HT1080 (cell line): ENCODE measurements around the gene VCX2. TPM values are rescaled to one million over a fixed set of nuclear protein-coding genes. Genes with fewer than 3 reads are reported as not detected.
"Not testable (repeated sequence)": the region's sequence is repeated elsewhere in the genome, so short reads cannot be mapped to it uniquely, and the experiment has no call there.

Experiments
- DNase-seq: peaks from one replicate; pipeline ENCODE4 v3.0.0-alpha.2; 2015; ENCODE audit warnings: low read depth
- polyA plus RNA-seq, 2 experiments: library from polyadenylated mRNA; depleted of rRNA; stranded (reverse); fragments of >200 nt; gene quantifications; 2 replicates each; pipeline ENCODE4 v1.2.3, GENCODE V29; 2015
- total RNA-seq: library from RNA; depleted of rRNA; stranded (reverse); fragments of >200 nt; shearing (Covaris generic); gene quantifications from 2 replicates; pipeline ENCODE4 v1.2.3, GENCODE V29; 2014; rRNA removed

Gene VCX2
- 0.13 TPM in 1 of 2 replicates, not detected in the other for total RNA-seq
- polyA plus RNA-seq (2015; cell fraction: cytosol; rRNA removed), result not detected in 2 replicates
- polyA plus RNA-seq (2015; cell fraction: nucleus; rRNA removed), result not detected in 2 replicates

GRCh38 chrX:8171169-8171568, at the start of gene VCX2:
VCX2 (minus strand) TSS chrX:8171267; CDS start chrX:8170643, 624 bp downstream.
- DNase-seq, result not testable (repeated sequence)

- DNase-seq, result no peak
Observed at GRCh38 chrX:8204943-8205342, 33.9 kb upstream of the VCX2 start.

DNA sequence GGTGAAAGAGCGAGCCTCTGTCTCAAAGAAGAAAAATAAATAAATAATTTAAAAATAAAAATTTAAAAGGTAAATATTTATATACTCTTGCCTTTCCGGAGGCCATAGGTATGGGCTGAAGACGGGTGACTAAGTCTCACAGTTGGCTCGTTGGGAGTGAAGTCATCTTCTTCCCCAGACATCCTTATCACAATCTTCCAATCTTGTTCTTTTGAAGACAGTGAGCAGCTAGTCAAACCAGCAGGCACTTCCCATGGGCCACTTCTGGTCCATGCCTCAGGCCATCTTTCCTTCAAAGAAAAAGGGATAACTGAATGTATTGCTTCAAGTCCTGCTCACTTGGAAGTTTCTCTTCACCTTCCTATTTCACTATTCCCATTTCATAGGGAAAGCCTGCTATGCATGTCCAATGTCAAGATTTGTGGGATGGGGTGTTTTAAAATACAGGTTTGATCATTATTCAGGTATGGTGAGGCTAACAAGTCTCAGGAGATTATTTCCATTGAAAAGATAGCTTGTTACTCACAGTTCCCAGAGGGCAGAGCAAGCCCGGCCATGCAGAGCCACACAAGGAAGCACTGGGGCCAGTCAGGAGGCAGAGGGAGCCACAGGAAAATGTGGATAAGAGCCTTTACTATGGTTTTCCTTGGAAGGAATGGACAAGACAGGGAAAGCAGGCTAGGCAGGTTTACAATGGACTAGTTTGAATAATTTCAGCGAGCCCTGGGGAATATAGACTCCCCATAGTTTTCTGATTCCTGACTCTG, 33.3 kb upstream of the VCX2 start:
- DNase-seq, result no peak

GRCh38 chrX:8201896-8202331, 30.8 kb upstream of the VCX2 start:
- DNase-seq, result no peak

DNA sequence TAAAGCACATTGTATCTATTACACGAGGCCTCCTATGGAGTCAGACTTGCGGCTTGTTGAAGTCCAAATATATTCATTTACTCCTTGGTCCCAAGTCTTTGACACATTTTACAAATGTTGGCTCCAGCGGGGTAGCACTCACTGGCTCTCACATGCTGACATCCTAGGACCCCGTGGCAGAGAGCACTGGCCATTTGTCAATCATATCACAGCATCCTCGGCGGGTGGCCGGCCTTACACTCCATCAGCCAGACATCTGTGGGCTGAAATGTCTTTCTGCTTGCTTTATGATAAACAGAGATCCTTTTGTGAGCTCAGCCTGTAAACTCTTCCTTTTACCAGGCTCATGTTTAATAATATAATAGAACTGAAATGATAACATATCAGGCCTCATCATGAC, 25.7 kb upstream of the VCX2 start:
- no peak for DNase-seq

GRCh38 chrX:8194216-8194615, 23.1 kb upstream of the VCX2 start:
- DNase-seq, result no peak

DNA sequence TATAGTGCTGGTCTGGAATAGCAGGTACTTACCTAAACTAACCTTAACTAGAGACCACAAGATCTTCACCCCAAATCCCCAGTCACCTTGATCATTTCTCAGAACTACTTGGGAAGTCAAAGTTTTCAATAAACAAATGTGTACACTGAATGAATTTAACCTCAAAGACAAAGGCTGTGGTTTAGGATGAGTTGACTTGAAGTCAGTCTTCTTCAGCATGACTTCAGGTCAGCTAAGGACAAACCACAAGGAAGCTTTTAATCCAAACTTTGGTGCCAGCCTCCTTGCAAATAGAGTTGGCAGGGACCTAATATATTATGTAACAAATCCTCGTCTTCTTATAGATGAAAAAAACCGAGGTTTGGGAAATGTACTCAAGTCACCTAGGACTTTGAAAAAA, 21.2 kb upstream of the VCX2 start:
- DNase-seq, result peak; percentile 2

DNA sequence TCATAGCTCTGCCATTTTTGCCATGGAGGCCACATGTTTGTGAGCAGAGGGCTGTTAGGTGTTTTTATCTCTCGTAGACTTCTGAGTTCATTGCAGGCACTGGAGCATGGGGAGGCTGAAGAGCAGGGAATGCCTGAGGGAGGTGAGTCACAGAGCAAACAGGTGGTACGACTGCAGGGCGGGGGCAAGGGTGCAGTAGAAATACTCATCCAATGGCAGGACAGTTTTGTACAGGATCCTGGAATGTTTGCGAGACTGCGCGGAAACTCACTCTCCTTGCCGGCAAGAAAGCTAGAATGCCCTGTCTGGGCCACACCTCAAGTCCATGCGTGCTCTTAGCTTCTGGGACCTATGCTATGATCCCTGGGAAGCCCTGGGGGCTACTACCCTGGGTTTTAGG, 20.0 kb upstream of the VCX2 start:
- DNase-seq, result peak; percentile 2

DNA sequence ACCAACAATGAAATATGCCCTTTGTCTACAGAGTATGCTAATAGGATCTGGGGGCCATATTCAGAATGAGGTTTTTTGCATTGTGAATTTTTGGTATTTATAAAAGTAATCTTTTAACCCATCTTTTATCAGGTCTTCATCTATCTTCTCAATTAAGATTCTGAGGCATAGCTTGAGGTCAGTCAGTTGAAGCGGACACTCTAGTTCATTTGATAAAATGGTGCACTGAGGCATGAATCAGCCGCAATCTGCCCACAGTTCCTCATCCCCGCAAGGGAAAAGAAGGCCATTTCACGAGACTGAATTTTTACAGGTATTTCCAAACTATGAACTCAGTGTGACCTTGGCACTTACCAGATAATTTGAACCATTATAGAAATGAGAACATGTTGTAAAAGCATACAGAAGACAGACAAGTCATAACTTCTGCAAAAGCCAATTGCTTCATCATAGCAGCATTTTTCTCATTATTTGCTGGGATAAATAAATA, 19.3 kb upstream of the VCX2 start:
- no peak for DNase-seq

DNA sequence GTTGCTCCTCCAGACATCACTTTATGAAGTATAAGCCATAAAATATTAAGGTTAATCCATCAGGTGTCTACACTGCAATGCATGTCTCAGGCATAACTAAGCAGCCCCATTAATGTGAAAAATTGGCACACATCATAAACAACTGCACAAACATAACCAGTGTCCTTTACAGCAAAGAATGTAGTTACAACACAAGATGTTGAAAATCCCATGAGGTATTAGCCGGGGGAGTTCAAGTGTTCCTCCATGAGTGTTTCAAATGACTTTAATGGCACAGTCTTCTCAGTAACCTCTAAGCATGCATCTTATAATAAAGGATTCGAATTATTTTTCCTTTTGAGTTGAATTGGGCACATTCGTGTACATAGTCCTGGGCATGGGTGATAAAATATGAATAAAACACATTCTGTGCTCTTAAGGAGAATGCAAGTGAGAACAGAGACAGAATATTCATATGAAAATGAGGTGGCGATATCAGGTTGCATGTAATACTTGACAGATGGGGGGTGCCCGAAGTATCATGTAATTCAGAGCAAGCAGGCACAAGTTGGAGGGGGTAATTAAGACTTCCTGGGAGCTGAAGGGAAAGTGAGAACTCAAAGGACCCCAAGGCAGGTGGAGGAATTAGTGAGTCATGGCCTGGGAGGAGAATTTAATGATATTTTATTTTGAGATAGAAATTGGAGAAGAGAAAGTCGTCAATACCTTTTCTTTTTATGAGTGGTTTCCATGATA, 18.2 kb upstream of the VCX2 start:
- DNase-seq, result no peak

DNA sequence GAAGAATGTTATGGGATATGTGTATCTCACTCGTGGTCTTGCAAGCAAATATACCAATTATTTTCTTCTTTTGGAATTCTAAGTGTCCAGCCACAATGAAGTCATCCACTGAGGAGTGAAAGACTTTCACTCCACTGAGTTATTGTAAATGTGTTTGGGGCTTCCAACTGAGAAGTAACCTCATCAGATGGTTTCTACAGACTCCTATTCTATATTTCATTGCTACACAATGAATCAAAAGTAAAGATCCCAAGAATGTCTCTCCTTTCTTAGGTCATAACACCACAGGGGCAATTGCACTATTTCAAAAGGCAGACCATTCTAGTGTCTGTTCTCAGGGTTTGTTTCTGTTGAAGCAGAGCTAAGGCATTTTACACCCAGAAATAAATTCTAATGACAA, 12.3 kb upstream of the VCX2 start:
- DNase-seq, result no peak

- no peak for DNase-seq
Observed at GRCh38 chrX:8179656-8180055, 8.6 kb upstream of the VCX2 start.

- DNase-seq, result not testable (repeated sequence)
Observed at GRCh38 chrX:8154011-8154410, 17.1 kb downstream of the VCX2 start.

DNA sequence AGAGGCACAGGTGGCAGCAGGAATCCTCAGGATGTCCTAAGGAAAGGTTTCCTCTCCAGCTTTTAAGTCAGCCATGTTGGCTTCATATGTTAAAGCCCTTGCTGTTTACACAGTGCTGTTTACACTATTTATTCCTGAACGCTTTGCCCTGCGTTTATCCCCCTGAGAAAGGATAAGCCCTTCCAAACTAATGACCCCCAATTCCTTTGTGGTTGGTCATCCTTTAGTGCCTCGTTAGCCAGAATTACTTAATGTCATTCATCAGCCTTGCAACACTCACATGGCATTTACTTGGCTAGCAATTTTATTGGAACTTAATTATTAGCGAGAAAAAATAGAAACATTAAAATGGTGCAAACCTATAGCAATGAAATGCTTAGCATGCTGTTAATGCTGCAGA, 23.8 kb downstream of the VCX2 start:
- DNase-seq, result no peak

DNA sequence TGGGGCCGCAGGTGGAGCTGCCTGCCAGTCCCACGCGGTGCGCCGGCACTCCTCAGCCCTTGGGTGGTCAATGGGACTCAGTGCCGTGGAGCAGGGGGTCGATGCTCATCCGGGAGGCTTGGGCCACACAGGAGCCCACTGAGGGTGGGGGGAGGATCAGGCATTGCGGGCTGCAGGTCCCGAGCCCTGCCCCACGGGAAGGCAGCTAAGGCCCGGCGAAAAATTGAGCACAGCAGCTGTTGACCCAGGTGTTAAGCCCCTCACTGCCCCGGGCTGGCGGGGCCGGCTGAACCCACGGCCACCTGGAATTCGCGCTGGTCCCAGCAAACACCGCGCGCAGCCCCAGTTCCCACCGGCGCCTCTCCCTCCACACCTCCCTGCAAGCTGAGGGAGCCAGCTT, 26.1 kb downstream of the VCX2 start:
- DNase-seq, result no peak

- no peak for DNase-seq
Observed at GRCh38 chrX:8141896-8142295, 29.2 kb downstream of the VCX2 start.

DNA sequence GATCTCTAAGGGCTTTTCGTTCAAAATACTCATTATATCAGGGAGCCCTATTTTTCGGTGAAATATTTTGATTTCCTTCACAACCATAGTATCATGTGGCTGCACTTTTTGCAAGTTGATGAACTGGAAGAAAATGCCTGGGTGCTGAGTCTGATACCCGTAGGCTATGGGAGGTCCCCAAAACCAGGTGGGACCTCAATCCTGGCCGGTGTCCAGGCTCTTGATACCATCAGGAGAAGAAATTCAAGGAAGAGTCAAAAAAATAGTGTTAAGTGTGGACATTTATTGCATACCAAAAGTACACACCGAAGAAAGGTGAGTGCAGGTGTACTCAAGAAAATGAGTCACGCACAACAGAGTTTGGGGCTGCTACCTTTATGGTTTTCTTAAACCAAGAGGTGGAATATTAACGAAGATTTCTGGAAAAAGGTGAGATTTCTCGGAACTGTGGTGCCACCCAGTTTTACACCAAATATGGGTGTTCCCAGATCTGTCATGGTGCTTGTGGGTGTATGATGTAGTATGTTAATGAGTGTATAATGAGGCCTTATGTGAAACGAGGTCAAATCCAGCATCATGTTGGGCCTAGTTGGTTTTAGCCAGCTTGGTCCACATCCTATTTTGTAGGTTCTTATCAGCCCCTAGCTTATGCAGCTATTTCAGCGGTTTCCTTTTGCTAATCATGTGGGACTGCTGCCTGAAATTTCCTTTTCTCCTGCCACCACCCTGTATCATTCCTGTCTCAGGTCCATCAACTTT, 29.9 kb downstream of the VCX2 start:
- DNase-seq, result no peak

DNA sequence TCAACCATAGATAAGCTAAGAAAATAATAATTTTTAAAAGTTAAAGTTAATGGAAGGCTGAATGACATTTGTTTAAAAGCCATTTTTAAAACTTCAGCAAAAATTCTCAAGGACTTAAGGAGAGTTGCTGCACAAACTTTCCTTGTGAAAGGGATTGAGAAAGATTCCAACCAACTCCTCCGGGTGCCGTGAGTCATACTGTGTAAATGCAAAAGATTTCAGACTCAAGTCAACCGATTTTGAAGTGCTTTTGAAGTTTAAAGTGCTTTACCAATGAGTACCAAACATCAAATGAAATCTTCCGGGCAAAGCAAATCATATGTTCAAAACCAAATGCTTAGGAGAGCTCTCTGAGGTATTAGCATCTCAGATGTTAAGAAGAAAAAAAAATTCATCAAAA, 31.4 kb downstream of the VCX2 start:
- peak; percentile 20 for DNase-seq

DNA sequence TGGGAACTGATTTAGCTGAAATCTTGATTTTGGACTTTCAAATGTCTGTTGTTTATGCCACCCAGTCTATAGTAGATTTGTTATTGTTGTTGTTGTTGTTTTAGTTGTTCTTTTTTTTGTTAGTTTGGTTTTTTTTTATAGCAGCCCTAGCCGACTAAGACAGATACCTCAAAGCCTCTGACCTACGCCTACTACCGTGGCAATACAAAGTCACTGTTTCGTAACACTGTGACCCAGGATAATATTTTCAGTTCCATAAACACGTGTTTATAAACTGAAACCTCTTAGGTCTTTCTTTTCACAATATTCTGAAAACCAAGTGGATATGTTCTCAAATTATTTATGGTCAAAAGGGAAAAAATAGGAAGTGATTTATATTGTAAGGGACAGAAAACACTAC, 32.8 kb downstream of the VCX2 start:
- no peak for DNase-seq

DNA sequence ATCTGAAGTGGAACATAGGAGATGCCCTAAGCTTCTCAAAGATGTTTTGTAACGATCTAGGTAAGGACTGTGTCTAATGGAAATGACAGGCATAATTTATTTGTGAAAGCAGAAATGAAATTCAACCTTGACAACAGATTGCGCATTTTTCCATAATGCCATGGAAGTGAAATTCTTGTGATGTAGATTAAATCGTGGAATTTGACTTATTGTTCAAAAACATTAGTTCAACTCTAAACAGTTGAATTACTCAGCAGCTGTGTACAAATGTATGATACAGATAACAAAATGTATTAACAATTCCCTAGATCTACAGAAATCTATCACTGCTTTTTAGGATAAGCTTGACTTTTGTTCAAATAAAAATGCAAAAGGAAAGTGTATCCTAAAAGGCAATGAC, 44.4 kb downstream of the VCX2 start:
- no peak for DNase-seq

DNA sequence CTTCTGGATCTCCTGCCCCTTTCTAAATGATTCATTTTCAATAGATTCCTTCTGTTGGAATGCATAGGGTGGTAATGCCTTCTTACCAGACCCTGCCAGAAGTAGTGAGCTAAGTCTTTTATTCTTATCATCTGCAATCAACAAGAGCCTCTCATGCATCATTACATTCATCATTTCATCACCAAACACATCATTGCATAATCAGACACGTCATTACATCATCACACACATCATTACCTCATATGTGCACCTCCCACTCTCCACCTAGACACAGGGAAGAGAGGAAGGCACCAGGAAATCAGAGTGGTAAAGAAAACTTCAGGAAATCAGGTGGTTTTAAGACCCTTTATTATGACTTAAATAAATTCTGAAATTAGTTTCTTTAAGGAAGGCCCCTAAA, 45.0 kb downstream of the VCX2 start:
- DNase-seq, result no peak

- no peak for DNase-seq
Observed at GRCh38 chrX:8125566-8125965, 45.5 kb downstream of the VCX2 start.
